HG03280 (cell line): ENCODE data around the gene ITLN1.

Experiments used
- ATAC-seq: cut with Tn5 transposase; IDR thresholded peaks from one replicate; pipeline ENCODE4 v1.9.1; 2021; ENCODE audit warnings: mild to moderate bottlenecking, moderate library complexity; ENCODE audit not compliant: unreplicated experiment

Gene ITLN1

GRCh38 chr1:160827418-160827817, 57.6 kb downstream of the ITLN1 start:
- ATAC-seq, result no peak

DNA sequence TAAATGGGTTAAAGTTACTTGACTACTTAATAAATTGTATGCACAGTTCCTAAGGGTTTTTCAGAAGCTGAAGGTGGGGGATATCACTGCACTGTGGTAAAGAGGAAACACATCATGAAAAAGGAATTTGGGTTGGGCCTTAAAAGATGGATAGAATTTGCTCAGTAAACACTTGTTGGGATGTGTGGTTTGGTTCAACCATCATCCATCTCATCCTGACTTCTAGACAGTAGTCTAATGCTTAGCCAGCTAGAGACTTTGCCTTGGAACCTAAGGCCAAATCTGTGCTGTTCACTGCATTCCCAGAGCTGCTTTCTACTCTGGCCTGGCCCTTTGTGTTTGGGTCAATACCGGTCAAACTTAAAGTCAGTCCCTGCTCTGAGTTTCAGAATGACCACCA, 58.4 kb downstream of the ITLN1 start:
- no peak for ATAC-seq
